Stimulated activated CD4-positive, alpha-beta T cell treated with anti-CD3 and anti-CD28 coated beads, Interleukin-4, amount 100 ng/mL, for 48 hours (primary cell): ENCODE measurements around the gene TRMT44.
"Not testable (repeated sequence)": the region's sequence is repeated elsewhere in the genome, so short reads cannot be mapped to it uniquely, and the experiment has no call there.

ENCODE experiments used
- DNase-seq, 2 donors: peaks; one replicate each; pipeline ENCODE4 v3.0.0-alpha.2; 2020; ENCODE audit warnings: low read depth in 2 of 2

TRMT44 gene

GRCh38 chr4:8440492-8441311 lies at the start of gene TRMT44, which contains the start of gene ACOX3:
Gene TRMT44 (plus strand): TSS chr4:8440777. CDS start chr4:8440823, 46 bp downstream.
Gene ACOX3 (minus strand): TSS chr4:8440723. CDS start chr4:8416521, 24,202 bp downstream.
- DNase-seq = peak; percentile 88 to 94

- no peak for DNase-seq
These were observed 49.5 kb upstream of the TRMT44 start for GRCh38 chr4:8391071-8391470.

- DNase-seq = no peak
These were observed 48.6 kb upstream of the TRMT44 start for GRCh38 chr4:8391972-8392371.

- DNase-seq = no peak
These were observed 47.9 kb upstream of the TRMT44 start for GRCh38 chr4:8392591-8393190.

GRCh38 chr4:8393593-8394038 lies 47.0 kb upstream of the TRMT44 start:
- no peak for DNase-seq

- no peak for DNase-seq
These were observed 46.5 kb upstream of the TRMT44 start for GRCh38 chr4:8394061-8394519.

GRCh38 chr4:8394806-8395205 lies 45.8 kb upstream of the TRMT44 start:
- no peak for DNase-seq

- DNase-seq = no peak
These were observed 44.9 kb upstream of the TRMT44 start for GRCh38 chr4:8395504-8396296.

GRCh38 chr4:8396762-8397406 lies 43.7 kb upstream of the TRMT44 start:
- no peak for DNase-seq

GRCh38 chr4:8398347-8398746 lies 42.2 kb upstream of the TRMT44 start:
- DNase-seq = no peak

GRCh38 chr4:8399298-8399697 lies 41.3 kb upstream of the TRMT44 start:
- no peak for DNase-seq

- no peak for DNase-seq
These were observed 39.8 kb upstream of the TRMT44 start for GRCh38 chr4:8400632-8401325.

GRCh38 chr4:8401665-8402064 lies 38.9 kb upstream of the TRMT44 start:
- no peak for DNase-seq

- no peak for DNase-seq
These were observed 38.4 kb upstream of the TRMT44 start for GRCh38 chr4:8402181-8402597.

GRCh38 chr4:8402640-8403039 lies 37.9 kb upstream of the TRMT44 start:
- DNase-seq = no peak

GRCh38 chr4:8403173-8403753 lies 37.3 kb upstream of the TRMT44 start:
- peak; percentile 37 to 58 for DNase-seq

GRCh38 chr4:8403976-8404375 lies 36.6 kb upstream of the TRMT44 start:
- DNase-seq = no peak

GRCh38 chr4:8404791-8405515 lies 35.6 kb upstream of the TRMT44 start:
- DNase-seq = no peak

GRCh38 chr4:8405516-8405875 lies 35.1 kb upstream of the TRMT44 start:
- no peak for DNase-seq

- not testable (repeated sequence) for DNase-seq
These were observed 33.7 kb upstream of the TRMT44 start for GRCh38 chr4:8406887-8407286.
